GM18873 (cell line): ENCODE data around the gene WNK2.

Source experiments
- ATAC-seq: cut with Tn5 transposase; IDR thresholded peaks from one replicate; pipeline ENCODE4 v1.9.1; 2021; ENCODE audit warnings: mild to moderate bottlenecking, moderate library complexity, moderate number of reproducible peaks; ENCODE audit not compliant: unreplicated experiment, low FRiP score

WNK2 gene

GRCh38 chr9:93288341-93288740 lies 104.4 kb downstream of the WNK2 start:
- ATAC-seq, result no peak

DNA sequence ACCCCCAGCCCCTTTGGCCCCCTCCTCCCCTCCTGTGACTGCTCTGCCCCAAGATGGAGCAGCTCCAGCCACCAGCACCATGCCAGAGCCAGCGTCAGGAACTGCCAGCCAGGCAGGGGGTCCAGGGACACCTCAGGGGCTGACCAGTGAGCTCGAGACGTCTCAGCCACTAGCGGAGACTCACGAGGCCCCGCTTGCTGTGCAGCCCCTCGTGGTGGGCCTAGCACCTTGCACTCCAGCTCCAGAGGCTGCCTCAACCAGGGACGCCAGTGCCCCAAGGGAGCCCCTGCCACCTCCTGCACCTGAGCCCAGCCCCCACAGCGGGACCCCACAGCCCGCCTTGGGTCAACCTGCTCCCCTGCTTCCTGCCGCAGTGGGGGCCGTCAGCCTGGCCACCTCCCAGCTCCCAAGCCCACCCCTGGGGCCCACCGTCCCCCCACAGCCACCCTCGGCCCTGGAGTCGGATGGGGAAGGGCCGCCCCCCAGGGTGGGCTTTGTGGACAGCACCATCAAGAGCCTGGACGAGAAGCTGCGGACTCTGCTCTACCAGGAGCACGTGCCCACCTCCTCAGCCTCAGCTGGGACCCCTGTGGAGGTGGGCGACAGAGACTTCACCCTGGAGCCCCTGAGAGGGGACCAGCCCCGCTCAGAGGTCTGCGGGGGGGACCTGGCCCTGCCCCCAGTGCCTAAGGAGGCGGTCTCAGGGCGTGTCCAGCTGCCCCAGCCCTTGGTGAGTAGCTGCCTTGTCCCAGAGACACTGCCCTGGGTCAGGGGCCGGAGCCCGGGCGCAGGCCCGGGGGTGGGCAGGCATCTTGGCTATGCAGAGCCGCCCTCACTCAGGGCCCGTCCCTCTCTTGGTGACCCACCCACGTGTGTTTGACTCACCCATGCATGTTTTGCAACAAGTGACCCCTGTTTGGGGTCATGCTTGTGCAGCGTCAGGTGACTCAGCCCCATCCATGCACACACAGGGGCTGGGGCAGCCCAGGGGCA lies 105.2 kb downstream of the WNK2 start:
- no peak for ATAC-seq

GRCh38 chr9:93290495-93291434 lies 106.8 kb downstream of the WNK2 start:
- ATAC-seq, result no peak

DNA sequence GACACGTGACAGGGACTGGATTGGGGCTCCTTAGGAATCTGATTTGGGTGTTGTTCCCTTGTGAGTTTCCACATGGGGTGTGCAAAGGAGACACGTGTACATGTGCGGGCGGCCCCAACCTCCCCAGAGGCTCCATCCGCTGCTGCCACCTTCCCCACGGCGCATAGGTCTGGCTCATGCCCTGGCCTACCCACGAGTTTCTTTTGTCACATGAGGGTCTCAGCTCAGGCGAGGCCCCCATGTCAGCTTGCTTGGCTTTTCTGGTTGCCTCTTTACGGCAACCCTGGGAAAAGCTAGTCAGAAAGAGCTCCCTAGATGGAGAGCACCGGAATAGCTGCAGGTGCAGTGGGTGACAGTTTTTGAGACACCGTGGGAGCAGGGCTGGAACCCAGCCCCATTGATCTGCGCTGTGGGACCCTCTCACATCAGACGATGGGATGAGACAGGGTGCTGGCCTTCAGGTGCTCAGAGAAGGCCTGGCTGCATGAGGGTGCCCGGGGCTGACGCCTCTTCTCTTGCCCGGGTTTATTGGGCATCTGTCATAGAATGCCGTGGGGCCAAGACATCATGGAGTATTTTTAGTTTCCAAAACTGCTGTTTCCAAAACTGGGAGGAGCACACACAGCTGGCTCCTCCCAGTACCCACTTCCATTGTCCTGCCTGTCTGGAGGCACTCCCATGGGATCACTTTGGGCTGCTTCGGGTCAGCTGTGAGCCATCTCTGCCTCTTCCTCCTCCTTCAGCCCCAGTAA lies 107.8 kb downstream of the WNK2 start:
- ATAC-seq, result no peak

GRCh38 chr9:93292288-93292615 lies 108.3 kb downstream of the WNK2 start:
- no peak for ATAC-seq

GRCh38 chr9:93292664-93293328 lies 108.9 kb downstream of the WNK2 start:
- ATAC-seq, result no peak

DNA sequence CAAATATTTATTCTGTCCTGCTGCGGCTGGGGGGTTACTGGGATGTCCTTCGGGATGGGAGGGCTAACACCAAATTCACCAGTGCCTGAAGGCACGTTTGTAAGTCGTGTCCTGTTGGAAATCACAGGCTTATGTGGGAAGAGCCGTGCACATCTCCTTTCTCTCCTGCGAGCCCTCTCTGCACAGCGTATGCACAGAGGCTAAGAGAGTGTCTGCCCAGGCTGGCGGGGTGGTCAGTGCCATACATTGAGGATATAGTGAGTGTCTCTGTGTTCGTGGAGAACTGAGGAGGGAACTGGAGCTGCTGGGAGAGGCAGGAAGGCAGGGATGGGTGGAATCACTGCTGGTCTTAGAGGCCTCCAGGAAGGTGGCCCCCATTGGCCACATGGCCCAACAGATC lies 110.1 kb downstream of the WNK2 start:
- ATAC-seq, result no peak

DNA sequence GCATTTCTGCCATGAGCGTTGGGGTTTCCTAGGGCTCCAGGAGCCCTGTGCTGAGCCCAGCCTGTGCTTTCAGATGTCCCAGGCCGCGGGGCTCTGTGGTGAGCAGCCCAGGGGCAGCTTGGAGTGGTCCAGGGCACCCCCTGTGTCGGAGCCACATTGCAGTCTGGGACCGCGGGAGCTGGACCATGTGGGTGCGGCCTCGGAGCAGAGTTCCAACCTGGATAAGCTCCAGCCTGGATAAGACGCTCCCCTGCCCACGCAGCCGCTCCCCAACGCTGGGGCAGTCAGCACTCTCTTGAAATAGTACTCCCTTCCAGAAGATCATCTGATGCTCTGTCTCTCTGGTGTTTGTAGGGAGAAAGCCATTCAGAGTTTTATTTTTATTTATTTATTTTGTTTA lies 111.1 kb downstream of the WNK2 start:
- ATAC-seq, result no peak

DNA sequence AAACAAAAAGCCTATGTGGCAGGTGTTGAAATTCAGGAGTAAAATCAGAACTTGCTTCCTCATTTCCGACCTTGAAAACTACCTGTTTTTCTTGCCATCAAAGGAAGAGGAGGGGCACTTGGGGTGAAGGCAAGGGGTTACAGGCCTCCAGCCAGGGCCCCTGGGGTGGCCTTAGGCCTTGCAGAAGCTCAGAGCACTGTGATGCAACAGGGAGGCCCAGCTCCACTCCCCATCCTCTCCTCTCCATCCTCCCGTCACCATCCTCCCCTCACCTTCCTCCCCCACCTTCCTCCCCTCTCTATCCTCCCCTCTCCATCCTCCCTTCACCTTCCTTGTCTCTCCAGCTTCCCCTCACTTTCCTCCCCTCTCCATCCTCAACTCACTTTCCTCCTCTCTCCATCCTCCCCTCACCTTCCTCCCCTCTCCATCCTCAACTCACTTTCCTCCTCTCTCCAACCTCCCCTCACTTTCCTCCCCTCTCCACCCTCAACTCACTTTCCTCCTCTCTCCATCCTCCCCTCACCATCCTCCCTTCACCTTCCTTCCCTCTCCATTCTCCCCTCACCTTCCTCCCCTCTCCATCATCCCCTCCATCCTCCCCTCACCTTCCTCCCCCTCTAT lies 111.6 kb downstream of the WNK2 start:
- ATAC-seq, result no peak

DNA sequence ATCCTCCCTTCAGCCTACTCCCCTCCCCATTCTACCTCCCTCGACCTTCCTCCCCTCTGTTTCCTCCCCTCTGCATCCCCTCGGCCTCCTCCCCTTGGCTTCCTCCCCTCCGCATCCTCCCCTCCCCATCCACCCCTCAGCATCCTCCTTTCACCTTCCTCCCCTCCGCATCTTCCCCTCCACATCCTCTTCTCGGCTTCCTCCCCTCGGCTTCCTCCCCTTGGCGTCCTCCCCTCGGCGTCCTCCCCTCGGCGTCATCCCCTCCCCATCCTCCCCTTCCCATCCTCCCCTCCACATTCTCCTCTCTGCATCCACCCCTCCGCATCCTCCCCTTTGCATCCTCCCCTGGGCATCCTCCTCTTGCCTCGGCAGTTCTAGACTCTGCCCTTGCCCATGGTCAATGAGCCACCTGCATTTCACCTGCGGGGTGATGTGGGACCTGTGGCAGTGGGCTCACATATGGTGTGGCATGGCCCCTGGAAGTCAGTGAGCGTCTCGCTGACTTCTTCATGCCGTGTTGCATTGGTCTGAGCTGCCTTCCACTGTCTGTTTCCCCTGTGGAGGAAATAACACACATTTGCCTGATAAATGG lies 113.0 kb downstream of the WNK2 start:
- ATAC-seq, result no peak

- no peak for ATAC-seq
Observed at GRCh38 chr9:93297659-93298497, 113.9 kb downstream of the WNK2 start.

DNA sequence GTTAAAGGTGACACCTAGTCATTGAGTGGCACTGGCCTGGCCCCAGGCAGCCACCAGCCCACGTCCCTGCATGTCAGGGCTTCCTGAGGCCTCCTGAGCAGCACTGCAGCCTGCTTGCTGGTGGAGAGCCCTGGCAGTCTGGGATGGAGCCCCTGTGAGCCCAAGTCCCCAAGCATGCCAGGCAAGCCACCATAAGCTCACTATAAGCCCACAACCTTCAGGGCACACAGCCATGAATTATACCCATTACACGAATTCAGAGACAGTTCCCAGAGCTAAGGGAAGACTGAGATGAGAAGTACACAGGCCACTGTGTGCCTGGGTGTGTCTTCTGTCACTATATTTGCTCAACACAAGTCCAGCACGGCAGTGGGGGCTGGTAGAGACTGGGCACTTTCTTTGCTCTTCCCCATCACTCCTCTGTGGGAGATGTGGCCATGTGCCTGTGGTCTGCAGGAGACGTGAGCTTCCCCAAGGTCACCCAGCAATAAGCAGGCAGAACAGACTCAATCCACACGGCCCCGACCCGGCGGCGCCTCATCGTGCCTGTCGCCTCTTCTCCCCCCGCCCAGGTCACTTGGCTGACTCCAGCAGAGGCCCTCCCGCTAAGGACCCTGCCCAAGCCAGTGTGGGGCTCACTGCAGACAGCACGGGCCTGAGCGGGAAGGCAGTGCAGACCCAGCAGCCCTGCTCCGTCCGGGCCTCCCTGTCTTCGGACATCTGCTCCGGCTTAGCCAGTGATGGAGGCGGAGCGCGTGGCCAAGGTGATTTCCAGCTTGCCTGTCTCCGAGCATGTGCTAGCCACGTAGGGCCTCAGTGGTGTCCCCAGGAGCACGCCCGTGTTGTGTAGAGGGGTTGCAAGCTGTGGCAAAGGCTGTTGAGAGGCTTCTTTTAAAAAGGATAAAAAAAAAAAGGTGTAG lies 114.8 kb downstream of the WNK2 start:
- ATAC-seq, result no peak

DNA sequence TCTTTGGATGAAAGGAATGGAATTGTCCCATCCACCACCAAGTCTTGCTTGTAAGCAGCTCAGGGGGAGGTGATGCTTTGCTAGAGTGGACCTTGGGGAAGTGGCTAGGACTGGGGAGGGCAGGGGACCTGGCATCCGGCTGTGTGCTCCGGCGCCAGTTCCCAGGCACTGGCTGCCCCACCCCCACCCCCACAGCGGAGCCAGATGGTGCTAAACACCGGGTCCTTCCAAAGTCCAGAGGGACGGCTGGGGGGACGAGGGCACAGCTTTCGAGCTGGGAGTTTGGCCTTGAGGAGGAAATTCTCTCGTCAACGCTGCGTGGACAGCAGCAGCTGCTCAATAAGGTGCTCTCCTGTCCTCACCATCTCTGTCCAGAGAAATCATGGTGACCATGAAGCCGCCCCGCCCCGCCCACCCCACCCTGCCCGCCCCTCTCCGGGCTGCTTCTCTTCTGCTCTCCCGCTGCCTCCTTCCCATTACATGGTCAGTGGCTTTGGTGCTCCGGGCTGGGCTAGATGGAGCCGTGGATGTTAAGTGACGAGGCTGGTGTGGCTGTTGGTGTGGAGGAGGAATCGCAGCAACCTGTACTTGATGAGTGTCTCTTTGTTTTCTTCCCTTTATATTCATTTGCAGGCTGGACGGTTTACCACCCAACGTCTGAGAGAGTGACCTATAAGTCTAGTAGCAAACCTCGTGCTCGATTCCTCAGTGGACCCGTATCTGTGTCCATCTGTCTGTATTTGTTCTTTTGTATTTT lies 115.7 kb downstream of the WNK2 start:
- no peak for ATAC-seq

- no peak for ATAC-seq
Observed at GRCh38 chr9:93300175-93300572, 116.2 kb downstream of the WNK2 start.

- ATAC-seq, result no peak
Observed at GRCh38 chr9:93300585-93301081, 116.7 kb downstream of the WNK2 start.

GRCh38 chr9:93301291-93301811 lies 117.4 kb downstream of the WNK2 start:
- no peak for ATAC-seq
